Daoy (cell line): ENCODE measurements around the gene CIAO3. TPM values are rescaled to one million over a fixed set of nuclear protein-coding genes. Genes with fewer than 3 reads are reported as not detected.

Experiments used
- DNase-seq: peaks from one replicate; pipeline ENCODE4 v3.0.0-alpha.2; 2015; ENCODE audit warnings: low read depth
- total RNA-seq: library from RNA; depleted of rRNA; stranded (reverse); fragments of >200 nt; shearing (Covaris generic); gene quantifications from 2 replicates; pipeline ENCODE4 v1.2.3, GENCODE V29; 2014

CIAO3 gene
- total RNA-seq, 1 experiment from 2014 or later: 23.7 TPM

DNA sequence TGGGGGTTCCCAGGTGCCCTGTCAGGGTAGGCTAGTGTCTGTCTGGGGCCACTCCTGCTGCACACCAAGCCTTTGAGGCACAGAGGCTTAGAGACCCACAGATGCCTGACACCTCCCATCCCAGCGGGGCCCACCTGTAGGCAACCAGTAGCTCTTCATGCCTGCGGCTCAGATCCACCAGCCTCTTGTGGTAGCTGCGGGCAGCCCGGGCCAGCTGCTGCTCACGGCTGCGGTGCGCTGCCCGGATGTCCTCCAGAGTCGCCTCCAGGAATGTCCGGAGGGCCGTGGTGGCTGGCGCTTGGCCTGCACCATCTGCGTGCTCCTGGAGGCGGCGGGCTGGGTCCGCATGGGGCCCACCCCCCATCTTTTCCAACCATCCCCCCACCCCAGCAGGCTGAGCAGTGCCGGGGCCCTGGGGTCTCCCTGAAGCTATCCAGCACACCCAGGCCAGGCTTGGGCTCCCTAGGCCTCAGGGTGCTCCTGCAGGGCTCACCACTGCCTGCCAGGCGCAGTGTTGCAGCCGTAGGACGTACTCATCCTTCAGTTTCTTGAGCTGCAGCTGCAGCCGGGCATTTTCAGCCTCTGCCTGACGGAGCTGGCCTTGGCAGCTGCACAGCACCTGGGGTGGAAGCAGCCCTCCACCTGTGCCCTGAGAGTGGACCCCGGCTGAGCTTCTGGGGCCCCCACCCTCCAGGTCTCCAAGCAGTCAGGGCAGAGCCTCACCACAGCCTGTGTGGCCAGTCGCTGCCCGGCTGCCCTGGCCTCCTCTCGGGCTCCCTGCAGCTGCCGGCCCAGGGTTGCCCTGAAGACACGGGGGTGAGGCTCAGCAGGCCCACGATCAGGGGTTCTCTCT lies 16.4 kb downstream of the CIAO3 start:
- no peak for DNase-seq

DNA sequence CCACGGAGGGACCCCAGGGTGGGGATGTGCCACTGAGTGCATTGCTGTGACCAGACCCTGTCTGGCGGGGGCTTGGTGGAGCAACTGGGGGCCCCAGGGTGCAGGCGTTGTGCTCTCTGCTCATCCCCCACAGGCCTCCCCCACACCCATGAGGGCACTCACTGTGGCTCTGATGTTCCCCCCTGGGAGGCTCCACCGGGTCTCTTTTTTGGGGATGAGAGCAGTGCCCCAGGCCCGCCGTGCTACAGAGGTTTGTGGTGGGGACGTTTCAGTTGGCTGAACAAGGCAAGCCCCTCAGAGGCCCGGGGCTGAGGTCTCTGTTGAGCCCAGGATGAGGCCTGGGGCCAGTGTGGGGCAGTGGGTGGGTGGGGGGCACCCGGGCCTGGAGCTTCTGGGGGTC lies 17.1 kb downstream of the CIAO3 start:
- no peak for DNase-seq

DNA sequence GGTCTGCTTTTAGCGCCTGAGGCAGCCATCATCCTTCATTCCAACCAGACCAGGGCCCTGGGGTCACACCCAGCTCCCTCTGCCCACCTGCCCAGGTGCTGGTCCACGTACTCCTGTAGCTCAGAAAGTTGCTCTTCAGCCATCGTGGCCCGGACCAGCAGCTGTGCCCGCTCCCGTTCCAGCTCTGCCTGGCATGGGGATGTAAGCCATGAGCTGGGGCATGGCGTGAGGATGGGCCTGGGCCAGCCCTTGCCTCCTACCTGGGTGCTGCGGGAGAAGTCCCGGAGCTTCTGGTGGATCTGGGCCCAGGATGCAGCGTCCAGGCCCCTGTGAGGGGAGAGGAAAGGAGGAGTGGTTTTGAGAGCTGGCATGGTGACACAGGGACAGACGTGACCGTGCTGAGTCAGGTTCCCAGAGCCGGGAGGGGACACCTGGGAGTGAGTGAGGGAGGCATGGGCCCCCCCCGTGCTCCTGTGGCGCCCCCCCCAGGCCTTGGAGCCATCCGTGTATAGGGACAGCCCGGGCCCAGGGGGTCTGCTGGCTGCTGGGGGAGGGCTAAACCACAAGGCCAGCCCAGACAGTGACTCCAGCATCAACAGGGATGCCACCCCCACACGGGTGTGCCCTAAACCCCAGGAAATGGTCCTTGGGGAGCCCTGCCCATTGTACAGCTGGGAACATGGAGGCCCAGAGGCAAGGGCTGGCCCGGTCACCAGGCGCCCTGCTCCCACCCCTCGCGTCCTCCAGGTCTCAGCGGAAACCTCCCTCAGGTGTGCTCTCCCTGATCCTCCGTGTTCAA lies 17.8 kb downstream of the CIAO3 start:
- no peak for DNase-seq

DNA sequence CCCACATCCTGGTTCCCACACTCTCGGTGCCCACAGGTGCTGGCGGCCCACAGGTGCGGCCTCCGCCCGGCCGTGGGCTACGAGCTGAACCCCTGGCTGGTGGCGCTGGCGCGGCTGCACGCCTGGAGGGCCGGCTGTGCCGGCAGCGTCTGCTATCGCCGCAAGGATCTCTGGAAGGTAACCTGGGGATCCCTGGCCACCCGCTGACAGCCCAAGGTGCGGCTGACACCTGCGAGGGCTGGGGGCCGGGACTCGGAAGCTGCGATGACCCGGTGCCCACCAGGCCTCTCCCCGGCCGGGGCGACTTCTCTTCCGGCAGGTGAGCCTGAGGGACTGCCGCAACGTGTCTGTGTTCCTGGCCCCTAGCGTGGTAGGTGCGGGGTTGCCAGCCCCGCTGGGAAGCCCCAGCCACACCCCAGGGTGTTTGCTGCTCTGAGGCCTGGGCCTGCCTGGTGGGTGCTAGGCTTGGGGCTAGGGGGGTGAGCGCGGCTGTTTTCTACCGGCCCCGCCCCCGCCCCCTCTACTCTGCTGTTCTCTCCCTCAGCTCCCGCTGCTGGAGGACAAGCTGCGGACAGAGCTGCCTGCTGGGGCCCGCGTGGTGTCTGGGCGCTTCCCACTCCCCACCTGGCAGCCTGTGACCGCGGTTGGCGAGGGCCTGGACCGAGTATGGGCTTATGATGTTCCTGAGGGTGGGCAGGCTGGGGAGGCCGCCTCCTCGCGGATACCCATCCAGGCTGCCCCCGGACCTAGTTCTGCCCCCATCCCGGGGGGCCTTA lies 18.8 kb downstream of the CIAO3 start:
- no peak for DNase-seq

DNA sequence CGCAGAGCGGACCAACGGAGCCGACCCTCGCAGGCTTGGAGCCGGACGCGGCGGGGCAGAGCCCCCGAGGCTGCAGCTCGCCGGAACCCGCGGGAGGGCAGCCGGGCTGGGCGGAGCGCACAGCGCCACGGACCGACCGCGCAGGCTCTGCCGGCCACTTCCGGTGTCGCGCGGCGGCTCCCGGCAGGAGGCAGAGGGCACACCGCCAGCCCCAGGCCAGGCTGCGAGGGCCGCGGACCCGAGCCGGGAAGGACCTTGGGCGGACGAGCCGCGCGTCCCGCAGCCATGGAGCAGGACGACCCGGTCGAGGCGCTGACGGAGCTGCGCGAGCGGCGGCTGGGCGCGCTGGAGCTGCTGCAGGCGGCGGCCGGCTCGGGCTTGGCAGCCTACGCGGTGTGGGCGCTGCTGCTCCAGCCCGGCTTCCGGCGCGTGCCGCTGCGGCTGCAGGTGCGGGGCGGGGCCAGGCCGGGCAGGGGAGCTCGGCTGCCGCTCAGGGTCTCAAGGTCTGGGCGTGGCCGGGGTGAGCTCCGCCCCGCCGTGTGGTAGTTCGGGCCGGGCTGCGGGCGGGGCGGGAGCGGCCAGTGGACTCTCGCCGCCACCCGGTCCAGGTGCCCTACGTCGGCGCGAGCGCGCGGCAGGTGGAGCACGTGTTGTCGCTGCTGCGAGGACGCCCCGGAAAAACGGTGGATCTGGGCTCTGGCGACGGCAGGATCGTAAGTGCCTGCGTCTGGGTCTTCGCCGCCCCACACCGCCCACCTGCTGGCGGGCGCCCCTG lies 19.6 kb downstream of the CIAO3 start, which contains the start of gene ANTKMT:
Gene ANTKMT, plus strand, starts transcription at position 157 of the 775 bp plus-strand sequence. Its CDS starts 129 bp downstream, at position 286.
- peak; percentile 87 for DNase-seq

DNA sequence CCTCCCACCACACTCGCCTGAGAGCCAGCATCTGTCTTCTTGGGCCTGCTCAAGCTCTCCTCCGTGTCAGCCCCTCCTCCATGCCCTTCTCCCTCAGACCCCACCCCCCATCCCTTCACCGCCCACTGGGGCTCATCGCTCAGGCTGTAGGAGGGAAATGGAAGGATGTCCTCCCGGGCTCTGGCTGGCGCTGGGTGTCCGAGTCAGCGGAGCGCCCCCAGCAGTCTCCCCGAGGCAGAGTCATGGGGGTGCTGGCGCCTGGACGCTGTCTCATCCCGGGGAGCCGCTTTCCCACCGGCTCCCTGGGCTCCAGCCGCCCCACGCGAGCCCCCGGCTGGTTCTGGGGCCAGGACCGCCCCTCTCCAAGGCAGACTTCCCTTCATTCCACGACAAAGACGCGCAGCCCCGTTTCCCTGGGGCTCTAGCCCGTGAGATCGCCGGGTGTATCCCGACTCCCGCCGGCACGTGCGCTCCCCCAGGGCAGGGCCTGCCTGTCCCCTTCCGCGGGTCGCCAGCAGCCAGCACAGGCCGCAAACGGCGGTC lies 20.3 kb downstream of the CIAO3 start:
- peak; percentile 80 for DNase-seq

DNA sequence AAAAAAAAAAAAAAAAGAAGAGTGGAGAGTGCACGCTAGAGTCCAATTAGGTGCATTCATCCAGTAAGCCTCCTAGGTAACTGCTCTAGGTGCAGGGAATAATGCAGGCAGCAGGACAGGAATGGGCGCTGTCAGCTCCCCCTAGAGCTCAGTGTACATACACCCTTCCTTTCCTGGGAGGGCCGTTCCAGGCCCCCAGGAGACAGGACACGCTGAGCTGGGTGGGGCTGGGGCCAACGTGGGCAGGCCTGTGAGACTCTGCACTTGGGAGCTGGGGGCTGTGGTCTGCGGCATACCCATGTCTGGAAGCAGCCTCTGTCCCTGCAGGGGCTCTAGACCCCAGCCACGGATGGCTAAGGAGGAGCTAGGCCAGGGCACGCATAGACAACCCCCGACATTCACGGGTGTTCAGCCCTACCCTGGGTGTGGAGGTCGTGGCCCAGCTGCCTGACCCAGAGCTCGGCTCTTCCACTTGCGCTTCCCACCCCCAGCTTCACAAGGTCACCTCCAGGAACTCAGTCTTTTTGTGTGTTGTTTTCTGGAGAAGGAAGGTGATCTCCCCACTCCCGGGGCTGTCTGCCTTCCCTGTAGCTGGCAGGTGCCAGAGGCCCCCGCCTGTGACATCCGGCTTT lies 20.9 kb downstream of the CIAO3 start:
- DNase-seq: no peak

DNA sequence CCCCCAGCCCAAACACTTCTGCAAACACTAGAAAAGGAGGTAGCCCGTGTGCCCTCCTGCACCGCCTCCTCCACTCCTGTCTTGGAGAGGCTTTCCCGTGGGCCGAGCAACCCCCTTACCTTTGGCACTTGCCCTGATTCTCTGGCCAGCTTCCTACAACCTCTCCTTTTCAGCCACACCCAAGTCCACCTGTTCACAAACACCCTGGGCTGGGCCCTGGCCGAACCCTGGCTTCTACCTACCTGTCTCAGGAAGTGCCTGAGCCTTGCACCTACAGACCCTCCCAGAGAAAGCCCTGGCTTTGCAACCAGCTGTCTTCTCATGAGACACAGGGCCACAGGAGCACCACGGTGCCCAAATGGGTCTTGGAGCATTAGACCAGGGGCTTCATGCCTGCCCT lies 21.9 kb downstream of the CIAO3 start:
- DNase-seq: no peak

DNA sequence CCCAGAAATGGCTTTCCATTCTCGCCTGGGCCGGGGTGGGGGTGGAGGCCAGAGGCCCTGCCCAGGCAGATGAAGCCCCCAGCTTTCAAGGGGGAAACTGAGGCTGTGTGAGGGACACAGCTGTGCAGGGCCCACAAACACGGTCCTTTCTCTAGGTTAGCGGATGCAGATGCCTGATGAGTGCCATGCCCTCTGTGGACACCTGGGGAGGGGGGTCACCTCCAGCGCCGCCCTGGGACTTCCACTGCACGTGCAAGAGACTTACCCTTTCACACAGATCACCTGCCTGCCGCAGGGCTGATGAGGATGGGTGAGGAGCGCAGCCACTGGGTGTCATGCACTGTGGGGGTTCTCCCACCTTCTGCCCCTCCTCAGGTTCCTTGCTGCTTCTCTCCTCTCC lies 22.4 kb downstream of the CIAO3 start:
- no peak for DNase-seq

DNA sequence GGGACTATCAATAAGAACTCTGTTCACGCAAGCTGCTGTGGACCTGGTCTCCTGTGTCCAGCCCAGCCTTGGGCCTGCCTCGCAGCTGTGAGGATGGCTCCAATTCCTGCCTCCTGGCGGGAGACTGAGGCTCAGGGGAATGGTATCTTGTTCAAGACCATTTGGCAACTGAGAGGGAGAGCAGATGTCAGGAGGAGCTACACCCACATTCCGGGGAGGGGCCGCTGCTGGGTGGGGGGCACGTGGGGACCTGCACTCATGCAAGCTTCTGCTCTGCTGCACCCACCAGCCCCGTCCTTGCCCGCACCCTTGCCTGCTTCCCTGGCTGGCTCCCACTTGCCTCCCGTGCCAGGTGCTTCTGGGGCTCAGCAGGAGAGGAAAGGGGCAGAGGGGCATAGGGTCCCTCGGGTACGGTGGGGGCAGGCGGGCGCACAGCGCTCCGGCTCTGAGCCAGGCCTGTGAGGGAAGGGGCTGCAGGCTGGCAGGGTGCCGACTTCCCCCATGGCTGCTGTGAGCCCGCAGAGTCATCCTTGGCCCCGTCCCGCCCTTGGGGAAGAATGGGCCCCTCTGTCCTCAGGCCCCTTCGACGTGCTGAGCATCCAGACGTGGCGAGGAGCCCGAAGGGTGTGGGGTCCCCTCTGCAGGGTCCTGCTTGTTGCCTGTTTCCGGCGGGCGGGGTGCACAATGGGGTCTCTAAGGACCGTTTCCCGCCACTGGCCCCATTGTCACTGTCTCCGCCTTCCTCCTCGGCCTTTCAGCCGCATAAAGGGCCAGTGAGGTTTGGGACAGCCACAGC lies 23.1 kb downstream of the CIAO3 start:
- DNase-seq: no peak

DNA sequence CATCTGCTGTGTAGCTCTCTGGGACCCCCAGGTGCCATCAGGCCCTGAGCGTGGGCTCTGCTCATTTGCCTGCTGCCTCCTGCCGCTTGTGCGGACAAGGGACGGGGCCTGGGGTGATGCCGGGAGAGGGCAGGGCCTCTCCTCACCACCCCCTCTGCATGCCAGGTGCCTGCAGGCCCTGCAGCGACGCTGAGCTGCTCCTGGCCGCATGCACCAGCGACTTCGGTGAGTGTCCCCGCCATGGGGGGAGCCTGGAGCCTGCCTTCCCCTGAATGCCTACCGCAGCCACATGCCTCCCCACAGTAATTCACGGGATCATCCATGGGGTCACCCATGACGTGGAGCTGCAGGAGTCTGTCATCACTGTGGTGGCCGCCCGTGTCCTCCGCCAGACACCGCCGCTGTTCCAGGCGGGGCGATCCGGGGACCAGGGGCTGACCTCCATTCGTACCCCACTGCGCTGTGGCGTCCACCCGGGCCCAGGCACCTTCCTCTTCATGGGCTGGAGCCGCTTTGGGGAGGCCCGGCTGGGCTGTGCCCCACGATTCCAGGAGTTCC lies 23.9 kb downstream of the CIAO3 start:
- DNase-seq: no peak

DNA sequence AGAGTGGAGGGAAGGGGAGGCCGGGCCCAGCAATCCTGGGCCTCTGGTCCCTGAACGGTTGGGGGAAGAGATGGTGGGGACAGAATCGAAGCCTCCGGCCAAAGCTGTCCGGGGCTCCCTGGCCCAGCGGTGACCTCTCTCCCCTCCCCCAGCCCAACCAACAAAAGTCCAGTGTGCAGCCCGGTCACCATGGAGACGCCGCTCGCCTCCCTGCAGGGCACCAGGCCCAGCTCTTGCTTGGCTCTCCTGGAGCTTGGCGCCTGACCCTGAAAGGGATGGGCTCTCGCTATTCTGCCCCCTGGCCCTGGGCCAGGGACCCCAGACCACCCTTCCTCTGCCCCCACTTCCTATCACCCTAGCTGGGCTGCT lies 24.6 kb downstream of the CIAO3 start:
- DNase-seq: peak; percentile 37

DNA sequence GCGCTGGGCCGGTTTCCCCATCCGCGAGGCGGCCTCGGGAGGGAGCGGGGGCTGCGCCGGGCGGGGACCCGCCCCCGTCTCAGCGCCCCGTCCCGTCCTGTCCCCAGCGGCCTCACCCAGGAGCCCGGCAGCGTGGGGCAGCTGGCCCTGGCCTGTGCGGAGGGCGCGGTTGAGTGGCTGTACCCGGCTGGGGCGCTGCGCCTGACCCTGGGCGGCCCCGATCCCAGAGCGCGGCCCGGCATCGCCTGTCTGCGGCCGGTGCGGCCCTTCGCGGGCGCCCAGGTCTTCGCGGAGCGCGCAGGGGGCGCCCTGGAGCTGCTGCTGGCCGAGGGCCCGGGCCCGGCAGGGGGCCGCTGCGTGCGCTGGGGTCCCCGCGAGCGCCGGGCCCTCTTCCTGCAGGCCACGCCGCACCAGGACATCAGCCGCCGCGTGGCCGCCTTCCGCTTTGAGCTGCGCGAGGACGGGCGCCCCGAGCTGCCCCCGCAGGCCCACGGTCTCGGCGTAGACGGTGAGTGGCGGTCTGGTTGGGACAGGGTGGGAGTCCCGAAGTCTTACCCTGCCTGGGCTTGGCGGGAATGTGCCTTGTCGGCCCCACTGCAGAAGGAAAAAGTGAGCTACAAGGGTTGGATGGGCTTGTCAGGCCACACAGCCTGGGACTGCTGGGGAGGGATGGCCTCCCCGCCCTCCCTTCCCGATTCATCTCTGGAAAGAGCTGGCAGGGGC lies 25.2 kb downstream of the CIAO3 start:
- DNase-seq: peak; percentile 50

DNA sequence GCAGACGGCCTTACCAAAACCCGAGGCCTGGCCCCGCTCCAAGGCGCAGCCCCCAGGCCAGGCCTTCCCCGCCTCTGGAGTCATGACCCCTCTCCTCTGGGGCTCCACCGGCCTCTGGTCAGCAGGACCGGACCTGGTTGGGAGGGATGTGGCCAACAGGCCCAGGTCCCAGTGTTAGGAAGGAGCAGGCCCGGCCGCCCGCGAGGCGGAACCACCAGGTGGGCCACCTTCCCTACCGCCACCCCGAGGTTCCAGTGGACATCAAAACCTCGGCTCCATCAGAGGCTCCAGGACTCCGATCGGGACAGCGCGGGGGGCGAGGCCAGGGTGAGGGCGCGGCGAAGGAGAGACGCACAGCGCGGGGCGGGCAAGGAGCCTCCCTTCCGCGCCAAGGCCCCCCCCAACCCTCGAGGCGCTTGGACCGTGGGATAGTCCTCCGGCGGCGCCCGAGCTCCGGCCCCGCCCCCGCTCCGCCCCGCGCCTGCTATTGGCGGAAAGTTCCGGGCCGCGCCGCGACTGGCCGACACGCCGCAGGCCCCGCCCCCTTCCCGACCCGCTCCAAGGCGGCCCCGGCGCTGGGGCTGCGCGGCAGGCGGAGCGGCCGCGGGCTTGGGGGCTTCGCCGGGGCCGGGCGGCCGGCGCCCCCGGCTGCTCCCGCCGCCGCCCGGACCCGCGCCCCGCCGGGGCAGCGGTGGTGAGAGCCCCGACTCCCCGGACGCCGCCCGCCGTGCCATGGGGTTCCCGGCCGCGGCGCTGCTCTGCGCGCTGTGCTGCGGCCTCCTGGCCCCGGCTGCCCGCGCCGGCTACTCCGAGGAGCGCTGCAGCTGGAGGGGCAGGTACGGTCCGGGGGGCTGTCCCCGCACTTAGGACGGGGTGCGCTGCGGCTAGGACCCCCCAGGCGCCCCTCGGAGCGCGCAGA lies 26.0 kb downstream of the CIAO3 start, which contains the start of gene METRN:
Gene METRN, plus strand, starts transcription at position 561 of the 919 bp plus-strand sequence. Its CDS starts 172 bp downstream, at position 733.
- DNase-seq: peak; percentile 91

DNA sequence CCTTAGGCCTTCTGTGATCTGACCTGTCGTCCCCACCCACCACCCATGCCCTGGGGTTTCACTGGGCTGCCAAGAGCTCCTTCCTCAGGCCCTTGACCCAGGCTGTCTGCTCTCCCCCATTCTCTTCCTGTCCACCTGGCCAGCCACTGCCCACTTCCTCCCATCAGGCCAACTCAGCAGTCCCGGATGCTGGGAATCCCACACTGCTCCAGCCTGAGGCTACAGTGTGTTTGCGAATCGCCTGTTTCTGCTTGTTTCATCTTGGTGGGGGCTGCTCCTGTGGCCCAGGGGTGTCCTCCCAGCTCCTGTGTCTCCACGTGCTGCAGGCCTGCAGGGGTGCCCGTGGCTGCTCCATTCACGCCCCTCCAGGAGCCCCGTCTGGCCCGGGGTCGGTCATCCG lies 26.7 kb downstream of the CIAO3 start:
- peak; percentile 51 for DNase-seq

DNA sequence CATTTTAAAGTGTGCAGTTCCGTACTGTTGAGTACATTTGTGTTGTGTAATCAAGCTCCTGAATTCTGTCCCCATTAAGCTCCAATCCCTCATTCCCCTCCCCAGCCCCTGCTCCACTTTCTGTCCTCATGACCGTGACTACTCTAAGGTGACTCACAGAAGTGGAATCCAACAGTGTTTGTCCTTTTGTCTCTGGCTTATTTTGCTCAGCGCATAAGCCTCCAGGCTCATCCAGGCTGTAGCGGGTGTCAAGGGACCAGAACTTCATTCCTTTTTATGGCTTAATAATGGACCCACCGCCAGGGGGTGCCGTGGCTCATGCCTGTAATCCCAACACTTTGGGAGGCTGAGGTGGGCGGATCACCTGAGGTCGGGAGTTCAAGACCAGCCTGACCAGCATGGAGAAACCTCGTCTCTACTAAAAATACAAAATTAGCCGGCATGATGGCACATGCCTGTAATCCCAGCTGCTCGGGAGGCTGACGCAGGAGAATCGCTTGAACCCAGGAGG lies 28.0 kb downstream of the CIAO3 start:
- peak; percentile 93 for DNase-seq
